H1 (cell line): ENCODE results near the gene RNF133. TPM values are rescaled to one million over a fixed set of nuclear protein-coding genes. Genes with fewer than 3 reads are reported as not detected.

Source experiments
- CTCF ChIA-PET: fragments of 300-600 bp; sonication (Branson Sonifier 250); formaldehyde crosslinking; loops from one replicate; lab custom pipeline; 2021; ENCODE audit not compliant: partially characterized antibody; lab: Charles Lee
- POLR2A ChIA-PET: fragments of 300-600 bp; sonication (Branson Sonifier 250); formaldehyde crosslinking; loops from one replicate; lab custom pipeline; 2021; ENCODE audit warnings: inconsistent platforms; ENCODE audit not compliant: partially characterized antibody; lab: Charles Lee
- DNase-seq, 2 experiments: peaks; one replicate each; pipeline versions ENCODE4 v3.0.0 to v3.0.0-alpha.2; 2010 to 2022; ENCODE audit warnings: low spot score in 2 of 2, low read depth in 1 of 2, mixed read lengths in 1 of 2
- FAIRE-seq: peaks from 2 replicates; lab custom pipeline; 2011; peaks lifted over from hg19 to GRCh38; lab: Jason Lieb, UNC
- H2AFZ ChIP-seq: 2 replicates; pipeline ENCODE4 v1.8.1; 2012; ENCODE audit warnings: low read length, inconsistent platforms
- H2AK5ac ChIP-seq: 2 replicates; pipeline ENCODE4 v1.6.1; 2013; ENCODE audit warnings: low read depth, low read length
- H2BK120ac ChIP-seq: replicated peaks from 2 replicates; pipeline ENCODE3; 2013; ENCODE audit warnings: low read depth, low read length, inconsistent platforms
- H2BK12ac ChIP-seq: 2 replicates; pipeline ENCODE4 v1.6.1; 2013; ENCODE audit warnings: low read depth, low read length
- H2BK15ac ChIP-seq: 2 replicates; pipeline ENCODE4 v1.6.1; 2013; ENCODE audit warnings: low read length
- H2BK20ac ChIP-seq: 2 replicates; pipeline ENCODE4 v1.6.1; 2013; ENCODE audit warnings: low read length
- H2BK5ac ChIP-seq: 2 replicates; pipeline ENCODE4 v1.6.1; 2013; ENCODE audit warnings: low read depth, low read length
- H3K14ac ChIP-seq: 2 replicates; pipeline ENCODE4 v1.6.1; 2013; ENCODE audit warnings: inconsistent platforms; ENCODE audit not compliant: insufficient read length
- H3K18ac ChIP-seq: 2 replicates; pipeline ENCODE4 v1.6.1; 2013; ENCODE audit warnings: low read length; ENCODE audit errors: extremely low read depth
- H3K23ac ChIP-seq: 2 replicates; pipeline ENCODE4 v1.6.1; 2013; ENCODE audit warnings: inconsistent platforms; ENCODE audit not compliant: insufficient read length
- H3K23me2 ChIP-seq: 2 replicates; pipeline ENCODE4 v1.6.1; 2013; ENCODE audit warnings: low read depth, low read length
- H3K27ac ChIP-seq: 2 replicates; pipeline ENCODE4 v1.6.1; 2011; ENCODE audit warnings: low read depth, low read length, inconsistent platforms
- H3K27me3 ChIP-seq, 4 experiments: replicated peaks in 1 of 4; 1 replicate in 1 of 4; 2 replicates in 3 of 4; pipeline versions ENCODE4 v1.6.1 to v1.8.1; 2011 to 2013; ENCODE audit warnings: low read length in 3 of 4, mild to moderate bottlenecking in 3 of 4, inconsistent platforms in 2 of 4, mixed read lengths in 2 of 4, moderate library complexity in 1 of 4; ENCODE audit not compliant: control insufficient read depth in 3 of 4, insufficient read depth in 3 of 4; ENCODE audit errors: extremely low read depth in 1 of 4
- H3K36me3 ChIP-seq, 4 experiments: 2 replicates each; pipeline versions ENCODE4 v1.6.1 to v1.8.1; 2011 to 2013; ENCODE audit warnings: mild to moderate bottlenecking in 4 of 4, low read length in 3 of 4, moderate library complexity in 2 of 4, control low read depth in 1 of 4, inconsistent platforms in 1 of 4; ENCODE audit not compliant: insufficient read depth in 4 of 4, control insufficient read depth in 2 of 4
- H3K4ac ChIP-seq: replicated peaks from 2 replicates; pipeline ENCODE3; 2013; ENCODE audit warnings: low read length, low read depth, mixed read lengths, inconsistent platforms; ENCODE audit not compliant: insufficient read length
- H3K4me1 ChIP-seq, 4 experiments: replicated peaks in 1 of 4; 1 replicate in 1 of 4; 2 replicates in 3 of 4; pipeline versions ENCODE4 v1.6.1 to v1.8.1; 2011 to 2013; ENCODE audit warnings: low read length in 3 of 4, inconsistent platforms in 2 of 4, mixed read lengths in 1 of 4; ENCODE audit not compliant: insufficient read depth in 4 of 4, control insufficient read depth in 3 of 4
- H3K4me2 ChIP-seq, 2 experiments: 2 replicates each; pipeline versions ENCODE4 v1.6.1 to v1.8.1; 2011 to 2013; ENCODE audit warnings: low read depth in 2 of 2, low read length in 2 of 2, control low read depth in 1 of 2, inconsistent platforms in 1 of 2, mild to moderate bottlenecking in 1 of 2; ENCODE audit not compliant: insufficient read depth in 1 of 2
- H3K4me3 ChIP-seq, 4 experiments: fragments of 200-600, 300-600 bp in 1 of 4; sonication (generic), shearing (Covaris generic), sonication (Bioruptor Twin) in 1 of 4; 2 replicates each; pipeline versions ENCODE4 v1.5.1 to v1.8.1; 2011 to 2016; ENCODE audit warnings: low read length in 4 of 4, low read depth in 3 of 4, control low read depth in 2 of 4, inconsistent platforms in 2 of 4, mild to moderate bottlenecking in 2 of 4, mixed read lengths in 1 of 4, moderate library complexity in 1 of 4; ENCODE audit not compliant: insufficient read depth in 2 of 4; ENCODE audit errors: extremely low read depth in 1 of 4
- H3K56ac ChIP-seq: replicated peaks from 2 replicates; pipeline ENCODE3; 2013; ENCODE audit warnings: low read depth, mild to moderate bottlenecking, mixed read lengths, low read length, inconsistent platforms; ENCODE audit not compliant: insufficient read length
- H3K79me1 ChIP-seq: 2 replicates; pipeline ENCODE4 v1.6.1; 2013; ENCODE audit warnings: low read depth, low read length, control low read depth
- H3K79me2 ChIP-seq, 2 experiments: 2 replicates each; pipeline versions ENCODE4 v1.6.1 to v1.8.1; 2012 to 2013; ENCODE audit warnings: low read length in 2 of 2, mild to moderate bottlenecking in 2 of 2, inconsistent platforms in 1 of 2; ENCODE audit not compliant: insufficient read depth in 2 of 2, control insufficient read depth in 1 of 2
- H3K9ac ChIP-seq, 4 experiments: replicated peaks in 1 of 4; 1 replicate in 1 of 4; 2 replicates in 3 of 4; pipeline versions ENCODE4 v1.6.1 to v1.8.1; 2011 to 2013; ENCODE audit warnings: low read depth in 3 of 4, low read length in 3 of 4, control low read depth in 2 of 4, mild to moderate bottlenecking in 2 of 4, moderate library complexity in 2 of 4, inconsistent platforms in 1 of 4; ENCODE audit errors: extremely low read depth in 1 of 4
- H3K9me3 ChIP-seq, 2 experiments: 2 replicates each; pipeline versions ENCODE4 v1.6.1 to v1.8.1; 2012 to 2013; ENCODE audit warnings: mild to moderate bottlenecking in 2 of 2, moderate library complexity in 2 of 2, control low read depth in 1 of 2, inconsistent platforms in 1 of 2, low read depth in 1 of 2, low read length in 1 of 2, mixed read lengths in 1 of 2; ENCODE audit not compliant: insufficient read depth in 2 of 2
- H4K20me1 ChIP-seq, 2 experiments: replicated peaks in 1 of 2; 2 replicates each; pipeline versions ENCODE3 to v1.8.1; 2011 to 2013; ENCODE audit warnings: inconsistent platforms in 2 of 2, low read length in 2 of 2, mild to moderate bottlenecking in 1 of 2; ENCODE audit not compliant: insufficient read depth in 2 of 2, control insufficient read depth in 1 of 2
- H4K5ac ChIP-seq: 2 replicates; pipeline ENCODE4 v1.6.1; 2013; ENCODE audit warnings: low read length, low read depth, mixed read lengths, inconsistent platforms; ENCODE audit not compliant: insufficient read length
- H4K8ac ChIP-seq: 2 replicates; pipeline ENCODE4 v1.8.0; 2013; ENCODE audit warnings: mild to moderate bottlenecking, moderate library complexity, low read length, inconsistent platforms; ENCODE audit not compliant: insufficient read depth; ENCODE audit errors: extremely low read depth
- H4K91ac ChIP-seq: replicated peaks from 2 replicates; pipeline ENCODE3; 2013; ENCODE audit warnings: low read length, mixed read lengths, inconsistent platforms; ENCODE audit not compliant: insufficient read length
- ASH2L ChIP-seq: fragments of 200-600, 300-600 bp; sonication (generic); IDR thresholded peaks from one replicate; pipeline ENCODE4 v1.7.1; 2017; ENCODE audit warnings: low read length
- CHD2 ChIP-seq: IDR thresholded peaks from 2 replicates; pipeline ENCODE4 v1.6.1; 2012; ENCODE audit warnings: low read length, improper control_type of control experiment
- CTBP2 ChIP-seq: IDR thresholded peaks from 2 replicates; pipeline ENCODE4 v1.7.0; 2011; ENCODE audit warnings: borderline replicate concordance, mild to moderate bottlenecking, moderate library complexity, mixed read lengths, low read length; ENCODE audit not compliant: insufficient read depth, insufficient read length
- EGR1 ChIP-seq: IDR thresholded peaks from 2 replicates; pipeline ENCODE4 v1.6.1; 2011; ENCODE audit warnings: low read depth, low read length, borderline replicate concordance
- JUN ChIP-seq: IDR thresholded peaks from 2 replicates; pipeline ENCODE4 v1.6.1; 2011; ENCODE audit warnings: low read depth, mild to moderate bottlenecking, improper control_type of control experiment, low read length
- NANOG ChIP-seq: IDR thresholded peaks from 2 replicates; pipeline ENCODE4 v1.6.1; 2011; ENCODE audit warnings: low read length, low read depth, mild to moderate bottlenecking, inconsistent platforms; ENCODE audit not compliant: insufficient read depth, poor library complexity, severe bottlenecking
- RBBP5 ChIP-seq: IDR thresholded peaks from 2 replicates; pipeline ENCODE4 v1.7.1; 2012; ENCODE audit warnings: low read depth, mild to moderate bottlenecking, inconsistent platforms, low read length, moderate library complexity, borderline replicate concordance
- SP2 ChIP-seq: IDR thresholded peaks from 2 replicates; pipeline ENCODE4 v1.6.1; 2012; ENCODE audit warnings: mild to moderate bottlenecking, low read length, inconsistent platforms
- SP4 ChIP-seq: IDR thresholded peaks from 2 replicates; pipeline ENCODE4 v1.6.1; 2012; ENCODE audit warnings: low read length, inconsistent platforms
- TBP ChIP-seq: IDR thresholded peaks from 2 replicates; pipeline ENCODE4 v1.6.1; 2011; ENCODE audit warnings: low read depth, low read length, improper control_type of control experiment
- WGBS, 2 experiments: shearing (Covaris generic) in 1 of 2; methylation state at CpG; one replicate each; pipeline versions ENCODE4 v1.1.6 to v1.1.7; 2013 to 2015; ENCODE audit warnings: low lambda C conversion rate in 2 of 2, mixed read lengths in 2 of 2, inconsistent platforms in 1 of 2, low coverage in 1 of 2, missing lambda C conversion rate in 1 of 2; ENCODE audit not compliant: insufficient replicate concordance in 2 of 2, insufficient coverage in 1 of 2, insufficient read length in 1 of 2; ENCODE audit errors: extremely low coverage in 1 of 2, missing lambda C conversion rate in 1 of 2; 5-methylcytosine and 5-hydroxymethylcytosine counted together
- polyA plus RNA-seq, 7 experiments: library from polyadenylated mRNA; depleted of rRNA in 3 of 7; stranded (reverse) in 5 of 7; unstranded in 2 of 7; fragments of >200 nt in 5 of 7; fragments of 200-250 nt in 2 of 7; gene quantifications; 1 replicate in 5 of 7; 2 replicates in 1 of 7; 4 replicates in 1 of 7; pipeline versions ENCODE4 v1.2.1 to v1.2.3, GENCODE V29; 2011 to 2013; ENCODE audit warnings: missing spikeins in 2 of 7, mixed read lengths in 2 of 7
- total RNA-seq: library from RNA; stranded (reverse); fragmentation: NEBNext Ultra II Directional; extraction: Animal tissue kit (Norgen Biotek cat#: 25700); gene quantifications from 2 replicates; pipeline ENCODE4 v1.2.1, GENCODE V29; 2021

RNF133 gene
- total and polyA plus RNA-seq, 2 of the 8 experiments (the other 6 are each of a cell fraction or from before 2014, with no cell fraction given): 0.09 to 0.39 TPM

- peak overlapping the region; percentile 90; the same call in 1 of the 2 replicates for H2BK15ac ChIP-seq
- FAIRE-seq (no peak), DNase-seq (no peak)
- no peak overlapping the region for H3K27ac ChIP-seq
- peak overlapping the region; percentile 91 for H3K4ac ChIP-seq
- 83% methylated on average over 6 of the region's 6 CpGs; no CpG with 5 or more reads in 1 of the 2 experiments for WGBS, 2 experiments
- no peak overlapping the region for H4K5ac ChIP-seq
- CTCF ChIA-PET: interaction anchor here (0.7 to 5.0 kb wide), 14 partner anchors 12 to 679 kb away, joined by 3 to 35 read pairs (median 4); partner anchors contain the start of genes RNF133 and RNF148
- no peak overlapping the region for H3K56ac ChIP-seq
- no peak overlapping the region; the same call in 1 of the 2 replicates for H2AK5ac ChIP-seq
- H3K36me3 ChIP-seq: peaks cover 0 to 2% (median 0%) of the 10 kb centered on the region in 4 experiments; a peak in 1 of 8 replicates
- H3K23ac ChIP-seq: no peak overlapping the region
- H2BK20ac ChIP-seq: 0 out of 2 replicates have a peak overlapping the region, but pooled peaks have one; percentile 73
- peak overlapping the region; percentile 41 for H2BK120ac ChIP-seq
- H3K4me3 ChIP-seq: no peak overlapping the region
- peak overlapping the region; percentile 48 for H4K91ac ChIP-seq
- H3K18ac ChIP-seq: peak overlapping the region; percentile 9
- H3K23me2 ChIP-seq: no peaks in the 10 kb centered on the region
- H3K4me1 ChIP-seq: peaks cover 4 to 16% (median 11%) of the 10 kb centered on the region in 4 experiments
- no peaks in the 10 kb centered on the region for H4K20me1 ChIP-seq
- H3K9ac ChIP-seq: no peak overlapping the region
- H3K79me2 ChIP-seq: no peaks in the 10 kb centered on the region
- H3K9me3 ChIP-seq: peaks cover 8 to 14% of the 10 kb centered on the region in 2 experiments
- no peaks in the 10 kb centered on the region for H3K27me3 ChIP-seq
- no peaks in the 10 kb centered on the region for H3K79me1 ChIP-seq
- 0 out of 2 replicates have a peak overlapping the region, but pooled peaks have one; percentile 20 for H2BK12ac ChIP-seq
- H2BK5ac ChIP-seq: peak overlapping the region; percentile 50; the same call in 1 of the 2 replicates
- POLR2A ChIA-PET: interaction anchor here (0.7 to 1.3 kb wide), 2 partner anchors 12 to 738 kb away, joined by 3 to 4 read pairs; no protein-coding TSS in a partner anchor
- no peak overlapping the region for H3K14ac ChIP-seq
- no peak overlapping the region for H3K4me2 ChIP-seq
- H2AFZ ChIP-seq: no peak overlapping the region
- no peak overlapping the region for H4K8ac ChIP-seq
- no peak for TF ChIP-seq TBP
- no peak for TF ChIP-seq NANOG
- TF ChIP-seq CHD2: no peak
- no peak for TF ChIP-seq SP2
- no peak for TF ChIP-seq SP4
- no peak for TF ChIP-seq CTBP2
- no peak for TF ChIP-seq EGR1
- no peak for TF ChIP-seq RBBP5
- TF ChIP-seq JUN: no peak
- no peak for TF ChIP-seq ASH2L
Observed at GRCh38 chr7:122688400-122688998, 10.4 kb downstream of the RNF133 start.
